ENCODE results near the gene TTLL12.

TTLL12 gene

DNA sequence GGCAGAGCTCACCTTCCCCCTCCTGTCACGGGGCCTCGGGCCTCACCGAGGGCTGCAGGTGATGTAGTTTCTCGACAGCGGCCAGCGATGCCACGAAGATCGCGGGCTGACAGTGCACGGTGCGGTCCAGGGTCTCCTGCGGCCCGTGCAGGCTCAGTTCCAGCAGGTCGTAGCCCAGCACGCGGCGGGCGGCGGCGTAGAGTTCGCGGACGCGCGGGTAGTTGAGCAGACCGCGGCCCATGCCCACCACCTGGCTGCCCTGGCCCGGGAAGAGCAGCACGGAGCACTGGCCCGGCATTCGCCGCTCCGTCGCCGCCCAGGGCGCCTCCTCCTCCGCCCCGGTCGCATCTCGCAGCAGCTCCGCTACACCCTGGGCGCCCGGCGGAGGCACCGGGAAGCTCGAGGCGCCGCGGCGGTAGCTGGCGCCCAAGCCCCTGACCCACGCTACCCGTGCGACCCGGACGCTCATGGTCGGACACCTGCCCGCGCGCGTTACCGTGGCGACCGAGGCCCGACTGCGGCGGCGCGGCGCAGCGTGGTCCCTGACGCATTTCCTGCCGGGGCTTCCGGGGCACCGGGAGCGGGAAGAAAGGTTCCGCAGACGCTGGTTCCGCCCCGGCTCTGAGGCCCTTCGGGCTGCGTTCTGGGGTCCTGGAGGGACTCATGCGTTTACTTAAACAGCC is 43.9 kb downstream of the TTLL12 start, which contains the start of gene MCAT:
Gene MCAT (minus strand): TSS at position 519 of the 683 bp plus-strand sequence. CDS start 50 bp downstream, at position 469.
- TF ChIP-seq EZH2phosphoT487 (IDR thresholded peaks at IDR 0.05; ENCODE audit: borderline replicate concordance, low read length), result no peak
- TF ChIP-seq CTCF (IDR thresholded peaks at IDR 0.05; ENCODE audit: low read depth, low read length, poor library complexity, severe bottlenecking), result no peak
- H3K79me2 ChIP-seq (ENCODE audit: control insufficient read depth, low read length), result peaks cover 32% of the 10 kb centered on the region

DNA sequence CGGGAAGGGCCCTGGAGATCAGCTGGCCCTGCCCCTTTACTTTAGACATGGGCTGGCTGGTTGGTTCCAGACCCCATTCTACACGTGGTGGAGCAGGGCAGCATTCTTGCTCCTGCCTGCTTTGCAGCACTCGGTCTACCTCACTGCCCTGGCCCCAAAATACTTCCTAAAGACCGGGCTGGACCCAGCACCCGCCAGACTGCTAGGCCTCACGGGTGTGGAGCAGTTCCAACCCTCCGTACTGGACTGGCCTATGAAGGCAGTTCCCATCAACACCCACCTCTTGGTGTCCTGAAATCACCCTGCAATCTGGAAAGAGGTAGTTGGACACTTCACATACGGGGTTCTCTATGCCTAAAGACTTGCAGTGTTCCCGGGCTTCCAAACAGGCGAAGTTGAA is 50.1 kb downstream of the TTLL12 start:
- Histone ChIP-seq H3K9me2 (replicated peaks; ENCODE audit: control insufficient read depth, low read length) (no peaks in the 10 kb centered on the region), H3K79me2 (ENCODE audit: control insufficient read depth, low read length) (peaks cover 19% of the 10 kb centered on the region), H3K4me1 (ENCODE audit: control insufficient read depth, low read length) (peaks cover 9% of the 10 kb centered on the region), H3K27me3 (ENCODE audit: control insufficient read depth, low read length) (no peaks in the 10 kb centered on the region), H3K27ac (ENCODE audit: low read depth, low read length) (no peak overlapping the region), H3F3A (ENCODE audit: control insufficient read depth, insufficient read depth) (no peaks in the 10 kb centered on the region), H3K9me3 (ENCODE audit: control insufficient read depth, insufficient read depth, low read length) (no peaks in the 10 kb centered on the region), H3K4me2 (ENCODE audit: low read length) (no peak overlapping the region), H4K20me1 (ENCODE audit: control insufficient read depth, insufficient read depth, low read depth, low read length) (peaks cover 3% of the 10 kb centered on the region; the same call in 1 of the 2 replicates), H3K36me3 (ENCODE audit: control insufficient read depth, low read length) (peaks cover 84% of the 10 kb centered on the region), H3K4me3 (ENCODE audit: low read length) (no peak overlapping the region)
- TF ChIP-seq EZH2phosphoT487 (IDR thresholded peaks at IDR 0.05; ENCODE audit: borderline replicate concordance, low read length) (no peak), CTCF (IDR thresholded peaks at IDR 0.05; ENCODE audit: low read depth, low read length, poor library complexity, severe bottlenecking) (no peak)

More for the DNA sequence above, 43.9 kb downstream of the TTLL12 start, which contains the start of gene MCAT:
- no peaks in the 10 kb centered on the region for H3K9me2 ChIP-seq (replicated peaks; ENCODE audit: control insufficient read depth, low read length)
- H3K4me1 ChIP-seq (ENCODE audit: control insufficient read depth, low read length), result peaks cover 33% of the 10 kb centered on the region
- peak within 1 kb of the TSS; percentile 25 for H3K27ac ChIP-seq (ENCODE audit: low read depth, low read length)
- no peaks in the 10 kb centered on the region for H3K9me3 ChIP-seq (ENCODE audit: control insufficient read depth, insufficient read depth, low read length)
- peaks cover 9% of the 10 kb centered on the region for H3F3A ChIP-seq (ENCODE audit: control insufficient read depth, insufficient read depth)
- H3K4me3 ChIP-seq (ENCODE audit: low read length), result peak within 1 kb of the TSS; percentile 100
- peaks cover 36% of the 10 kb centered on the region for H3K36me3 ChIP-seq (ENCODE audit: control insufficient read depth, low read length)
- peaks cover 6% of the 10 kb centered on the region; the same call in 1 of the 2 replicates for H4K20me1 ChIP-seq (ENCODE audit: control insufficient read depth, insufficient read depth, low read depth, low read length)
- peak within 1 kb of the TSS; percentile 76 for H3K4me2 ChIP-seq (ENCODE audit: low read length)
- no peaks in the 10 kb centered on the region for H3K27me3 ChIP-seq (ENCODE audit: control insufficient read depth, low read length)

DNA sequence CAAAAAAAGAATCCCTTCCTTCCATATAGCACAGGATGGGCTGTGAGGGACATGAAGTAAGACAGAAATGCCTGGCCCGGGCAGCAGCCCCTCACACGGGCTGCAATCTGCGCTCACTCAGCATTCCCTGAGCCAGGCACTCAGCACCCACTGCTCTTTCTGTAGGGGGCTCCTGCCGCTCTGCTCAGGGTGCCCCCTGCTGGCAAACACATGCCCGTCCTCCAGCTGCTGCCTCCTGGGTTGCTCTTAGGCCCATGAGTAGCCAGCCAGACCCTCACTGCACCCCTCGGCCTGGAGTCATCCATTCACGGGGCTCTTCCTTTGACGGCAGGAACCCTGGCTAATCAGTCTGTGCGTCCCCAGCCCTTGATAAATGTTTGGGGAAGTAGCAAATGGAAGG is 50.7 kb downstream of the TTLL12 start:
- no peaks in the 10 kb centered on the region for H4K20me1 ChIP-seq (ENCODE audit: control insufficient read depth, insufficient read depth, low read depth, low read length)
- H3F3A ChIP-seq (ENCODE audit: control insufficient read depth, insufficient read depth), result no peaks in the 10 kb centered on the region
- no peaks in the 10 kb centered on the region for H3K9me2 ChIP-seq (replicated peaks; ENCODE audit: control insufficient read depth, low read length)
- H3K27ac ChIP-seq (ENCODE audit: low read depth, low read length), result no peak overlapping the region
- H3K4me2 ChIP-seq (ENCODE audit: low read length), result no peak overlapping the region
- H3K79me2 ChIP-seq (ENCODE audit: control insufficient read depth, low read length), result peaks cover 13% of the 10 kb centered on the region
- TF ChIP-seq CTCF (IDR thresholded peaks at IDR 0.05; ENCODE audit: low read depth, low read length, poor library complexity, severe bottlenecking) (peak; percentile 92), EZH2phosphoT487 (IDR thresholded peaks at IDR 0.05; ENCODE audit: borderline replicate concordance, low read length) (no peak)
- H3K4me1 ChIP-seq (ENCODE audit: control insufficient read depth, low read length), result peaks cover 6% of the 10 kb centered on the region; the same call in 1 of the 2 replicates
- no peaks in the 10 kb centered on the region for H3K9me3 ChIP-seq (ENCODE audit: control insufficient read depth, insufficient read depth, low read length)
- H3K27me3 ChIP-seq (ENCODE audit: control insufficient read depth, low read length), result no peaks in the 10 kb centered on the region
- H3K4me3 ChIP-seq (ENCODE audit: low read length), result no peak overlapping the region
- H3K36me3 ChIP-seq (ENCODE audit: control insufficient read depth, low read length), result peaks cover 81% of the 10 kb centered on the region
